ENCODE data around the gene GCC1.

Gene GCC1

GRCh38 chr7:127591591-127591990 lies 6.2 kb upstream of the GCC1 start:
- no peak for DNase-seq (ENCODE audit: insufficient read length, low spot score)
- TF ChIP-seq, protein P1, sequence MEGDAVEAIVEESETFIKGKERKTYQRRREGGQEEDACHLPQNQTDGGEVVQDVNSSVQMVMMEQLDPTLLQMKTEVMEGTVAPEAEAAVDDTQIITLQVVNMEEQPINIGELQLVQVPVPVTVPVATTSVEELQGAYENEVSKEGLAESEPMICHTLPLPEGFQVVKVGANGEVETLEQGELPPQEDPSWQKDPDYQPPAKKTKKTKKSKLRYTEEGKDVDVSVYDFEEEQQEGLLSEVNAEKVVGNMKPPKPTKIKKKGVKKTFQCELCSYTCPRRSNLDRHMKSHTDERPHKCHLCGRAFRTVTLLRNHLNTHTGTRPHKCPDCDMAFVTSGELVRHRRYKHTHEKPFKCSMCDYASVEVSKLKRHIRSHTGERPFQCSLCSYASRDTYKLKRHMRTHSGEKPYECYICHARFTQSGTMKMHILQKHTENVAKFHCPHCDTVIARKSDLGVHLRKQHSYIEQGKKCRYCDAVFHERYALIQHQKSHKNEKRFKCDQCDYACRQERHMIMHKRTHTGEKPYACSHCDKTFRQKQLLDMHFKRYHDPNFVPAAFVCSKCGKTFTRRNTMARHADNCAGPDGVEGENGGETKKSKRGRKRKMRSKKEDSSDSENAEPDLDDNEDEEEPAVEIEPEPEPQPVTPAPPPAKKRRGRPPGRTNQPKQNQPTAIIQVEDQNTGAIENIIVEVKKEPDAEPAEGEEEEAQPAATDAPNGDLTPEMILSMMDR (IDR thresholded peaks at IDR 0.05; ENCODE audit: insufficient read depth, missing control alignments), result no peak
- FAIRE-seq, result no peak

DNA sequence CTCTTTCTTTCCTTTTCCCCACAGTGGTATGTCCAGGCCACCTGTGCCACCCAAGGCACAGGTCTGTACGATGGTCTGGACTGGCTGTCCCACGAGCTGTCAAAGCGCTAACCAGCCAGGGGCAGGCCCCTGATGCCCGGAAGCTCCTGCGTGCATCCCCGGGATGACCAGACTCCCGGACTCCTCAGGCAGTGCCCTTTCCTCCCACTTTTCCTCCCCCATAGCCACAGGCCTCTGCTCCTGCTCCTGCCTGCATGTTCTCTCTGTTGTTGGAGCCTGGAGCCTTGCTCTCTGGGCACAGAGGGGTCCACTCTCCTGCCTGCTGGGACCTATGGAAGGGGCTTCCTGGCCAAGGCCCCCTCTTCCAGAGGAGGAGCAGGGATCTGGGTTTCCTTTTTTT lies 5.8 kb upstream of the GCC1 start:
- FAIRE-seq, result no peak
- DNase-seq (ENCODE audit: insufficient read length, low spot score), result no peak
- TF ChIP-seq, protein P1 (IDR thresholded peaks at IDR 0.05; ENCODE audit: insufficient read depth, missing control alignments), result no peak

DNA sequence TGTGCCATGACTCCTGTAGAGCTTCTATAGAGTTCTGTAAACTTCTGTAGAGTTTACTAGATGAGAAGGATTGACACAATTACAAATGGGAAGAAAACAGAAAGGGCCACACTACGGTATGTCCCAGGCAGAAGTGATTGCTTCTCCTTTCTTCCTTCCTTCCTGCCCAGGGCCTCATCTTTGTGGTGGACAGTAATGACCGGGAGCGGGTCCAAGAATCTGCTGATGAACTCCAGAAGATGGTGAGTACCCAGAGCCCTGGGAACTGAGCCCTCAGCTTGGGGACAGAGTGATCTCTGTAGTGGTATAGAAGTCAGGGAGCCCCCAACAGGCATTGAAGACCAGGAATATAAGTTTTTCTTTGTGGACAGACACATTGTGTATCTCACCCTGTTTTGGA lies 4.5 kb upstream of the GCC1 start:
- FAIRE-seq, result no peak

GRCh38 chr7:127588697-127589482 lies 3.5 kb upstream of the GCC1 start:
- FAIRE-seq (no peak), DNase-seq (ENCODE audit: insufficient read length, low spot score) (peak; percentile 76)
- TF ChIP-seq, protein P1 (IDR thresholded peaks at IDR 0.05; ENCODE audit: insufficient read depth, missing control alignments), result peak; percentile 68

More for the DNA sequence above, 4.5 kb upstream of the GCC1 start:
- TF ChIP-seq, protein P1 (IDR thresholded peaks at IDR 0.05; ENCODE audit: insufficient read depth, missing control alignments), result no peak
- DNase-seq (ENCODE audit: insufficient read length, low spot score), result no peak

DNA sequence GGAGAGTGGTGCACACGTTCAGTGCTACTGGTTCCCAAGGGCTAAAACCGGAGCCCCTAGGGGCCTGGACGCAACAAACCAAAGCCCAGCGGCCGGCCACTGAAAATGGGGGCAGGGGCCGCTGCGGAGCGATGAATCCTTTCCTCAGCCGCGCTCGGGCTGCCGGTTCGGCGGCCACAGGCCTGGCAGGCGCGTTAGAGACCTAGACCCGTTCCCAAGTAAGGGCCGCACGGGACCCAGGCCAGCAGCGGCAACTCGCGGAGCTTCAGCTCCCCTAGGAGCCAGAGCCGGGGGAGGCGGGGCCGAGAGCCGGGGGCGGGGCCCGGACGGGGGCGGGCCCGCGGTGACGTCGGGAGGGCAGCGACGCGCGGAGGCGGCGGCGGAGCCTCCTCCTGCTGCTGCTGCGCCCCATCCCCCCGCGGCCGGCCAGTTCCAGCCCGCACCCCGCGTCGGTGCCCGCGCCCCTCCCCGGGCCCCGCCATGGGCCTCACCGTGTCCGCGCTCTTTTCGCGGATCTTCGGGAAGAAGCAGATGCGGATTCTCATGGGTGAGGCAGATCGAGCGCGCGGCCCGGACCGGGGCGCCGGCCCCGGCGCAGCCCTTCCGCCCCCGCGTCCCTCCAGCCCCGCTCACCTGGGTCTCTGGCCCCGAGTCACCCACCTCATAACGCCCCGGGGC lies 2.8 kb upstream of the GCC1 start, which contains the start of gene ARF5:
Gene ARF5, plus strand, starts transcription at position 393 of the 678 bp plus-strand sequence. Its CDS starts 88 bp downstream, at position 481.
- FAIRE-seq (no peak), DNase-seq (ENCODE audit: insufficient read length, low spot score) (peak; percentile 94)
- TF ChIP-seq, protein P1 (IDR thresholded peaks at IDR 0.05; ENCODE audit: insufficient read depth, missing control alignments), result no peak

DNA sequence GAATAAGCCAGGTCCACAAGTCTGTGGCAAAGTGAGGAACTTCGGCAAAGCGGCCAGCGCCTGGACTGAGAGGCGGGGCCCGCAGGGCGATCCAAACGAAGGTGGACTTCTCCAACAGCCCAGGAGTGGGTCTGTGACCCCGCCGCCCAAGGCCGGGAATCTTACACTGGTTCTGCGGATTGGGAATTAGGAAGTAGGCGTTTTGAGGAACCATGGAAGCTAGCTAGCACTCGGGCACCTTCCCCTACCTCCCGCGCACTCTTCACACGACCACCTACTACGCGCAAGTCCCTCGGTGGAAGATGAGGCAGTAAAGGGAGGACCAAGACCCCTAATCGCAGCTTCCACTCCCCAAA lies 2.2 kb upstream of the GCC1 start:
- FAIRE-seq, result no peak
- DNase-seq (ENCODE audit: insufficient read length, low spot score), result no peak
- TF ChIP-seq, protein P1 (IDR thresholded peaks at IDR 0.05; ENCODE audit: insufficient read depth, missing control alignments), result no peak

GRCh38 chr7:127586346-127586745 lies 950 bp upstream of the GCC1 start:
- TF ChIP-seq, protein P1 (IDR thresholded peaks at IDR 0.05; ENCODE audit: insufficient read depth, missing control alignments), result no peak
- no peak for FAIRE-seq

More at GRCh38 chr7:127586346-127586745, 950 bp upstream of the GCC1 start:
- DNase-seq (ENCODE audit: insufficient read length, low spot score), result no peak
